ENCODE measurements around the gene ARSB. TPM values are rescaled to one million over a fixed set of nuclear protein-coding genes. Genes with fewer than 3 reads are reported as not detected.

ARSB gene
- total RNA-seq, 1 experiment from 2014 or later = 11.4 TPM

- Histone ChIP-seq H3T11ph (ENCODE audit: low read length) (no peak overlapping the region), H3K27me3 (ENCODE audit: insufficient read depth, low read length) (no peaks in the 10 kb centered on the region), H2BK12ac (ENCODE audit: insufficient read length, low read depth, low read length) (no peak overlapping the region), H2AK5ac (ENCODE audit: insufficient read length, low read length) (no peak overlapping the region), H3K23me2 (ENCODE audit: insufficient read length, low read depth, low read length, poor library complexity, severe bottlenecking) (no peaks in the 10 kb centered on the region), H2BK120ac (ENCODE audit: low read depth, low read length, poor library complexity, severe bottlenecking) (no peak overlapping the region), H3K9me3 (ENCODE audit: control insufficient read depth, low read depth, low read length) (no peaks in the 10 kb centered on the region), H4K8ac (replicated peaks; ENCODE audit: insufficient read length, low read depth, low read length) (no peak overlapping the region), H3K18ac (ENCODE audit: insufficient read length, low read depth, low read length) (no peak overlapping the region), H4K5ac (ENCODE audit: insufficient read length, low read depth, low read length) (no peak overlapping the region), H3K4ac (ENCODE audit: low read depth, low read length) (no peak overlapping the region), H4K91ac (ENCODE audit: insufficient read length, low read depth, low read length) (no peak overlapping the region), H3K79me1 (ENCODE audit: insufficient read depth, low read depth, low read length, poor library complexity, severe bottlenecking) (no peaks in the 10 kb centered on the region), H3K4me1 (ENCODE audit: insufficient read depth, low read length) (no peaks in the 10 kb centered on the region), H3K23ac (ENCODE audit: insufficient read length, low read depth, low read length) (no peak overlapping the region), H2AFZ (ENCODE audit: low read length) (no peak overlapping the region), H2BK5ac (ENCODE audit: insufficient read length, low read length) (no peak overlapping the region), H3K56ac (ENCODE audit: insufficient read length, low read depth, low read length) (no peak overlapping the region), H3K14ac (ENCODE audit: insufficient read depth, low read length) (no peak overlapping the region), H2BK20ac (ENCODE audit: low read depth, low read length, poor library complexity, severe bottlenecking) (no peak overlapping the region), H4K20me1 (ENCODE audit: control insufficient read depth, insufficient read depth, insufficient read length) (no peaks in the 10 kb centered on the region), H3K9ac (ENCODE audit: extremely low read depth, insufficient read length, low read length) (no peak overlapping the region), H3K27ac (ENCODE audit: insufficient read length, low read depth, low read length) (no peak overlapping the region), H2BK15ac (ENCODE audit: low read depth, low read length) (no peak overlapping the region), H3K79me2 (ENCODE audit: insufficient read depth, low read length) (no peaks in the 10 kb centered on the region), H3K4me2 (ENCODE audit: insufficient read depth, insufficient read length, low read length) (no peak overlapping the region)
- Mint-ChIP-seq H3K9me3 (peaks cover 3% of the 10 kb centered on the region in 2 experiments; a peak in 2 of 5 replicates), H3K4me1 (no peaks in the 10 kb centered on the region), H3K27me3 (ENCODE audit: low read depth) (no peaks in the 10 kb centered on the region), H3K4me3 (no peak overlapping the region), H3K27ac (no peak overlapping the region), H3K36me3 (ENCODE audit: insufficient read depth in 1 of 3, low read depth in 3 of 3) (peaks cover 0 to 7% (median 0%) of the 10 kb centered on the region in 3 experiments; a peak in 3 of 7 replicates)
- no peak for TF ChIP-seq CTCF (conservative IDR thresholded peaks at IDR 0.05)
- WGBS (ENCODE audit: extremely low coverage, insufficient read length, low lambda C conversion rate) = no CpG with 5 or more reads among the region's 2 CpGs
- no peak for DNase-seq
Observed at GRCh38 chr5:78997090-78997489, 12.0 kb upstream of the ARSB start.

Measured in H9 (cell line).